Anterior cingulate cortex (tissue), 58 donors: ENCODE results near the gene RAMP1.

Experiments
- DNase-seq, 58 donors: peaks; one replicate each; lab custom pipeline; 2025; lab: John Stamatoyannopoulos, UW

The RAMP1 gene

GRCh38 chr2:237912271-237913192, 53.1 kb downstream of the RAMP1 start:
- no peak for DNase-seq

GRCh38 chr2:237913193-237913917, 53.9 kb downstream of the RAMP1 start:
- no peak for DNase-seq

- DNase-seq: no peak
These were observed 56.2 kb downstream of the RAMP1 start for GRCh38 chr2:237915576-237915975.

GRCh38 chr2:237916296-237916695, 56.9 kb downstream of the RAMP1 start:
- no peak for DNase-seq

- DNase-seq: no peak
These were observed 58.4 kb downstream of the RAMP1 start for GRCh38 chr2:237917696-237918374.

- peak in 2 of 58 donors; percentile 9 to 19 for DNase-seq
These were observed 60.2 kb downstream of the RAMP1 start for GRCh38 chr2:237919593-237919992.

GRCh38 chr2:237920673-237921072, 61.2 kb downstream of the RAMP1 start:
- DNase-seq: no peak

GRCh38 chr2:237921967-237922492, 62.6 kb downstream of the RAMP1 start:
- no peak for DNase-seq

- no peak for DNase-seq
These were observed 63.4 kb downstream of the RAMP1 start for GRCh38 chr2:237922641-237923361.

- DNase-seq: peak in 10 of 58 donors; percentile 11 to 36 (median 25)
These were observed 64.2 kb downstream of the RAMP1 start for GRCh38 chr2:237923481-237924163.

- no peak for DNase-seq
These were observed 64.7 kb downstream of the RAMP1 start for GRCh38 chr2:237924164-237924534.

GRCh38 chr2:237927135-237927534, 67.7 kb downstream of the RAMP1 start:
- DNase-seq: peak in 2 of 58 donors; percentile 9 to 18

- DNase-seq: no peak
These were observed 68.6 kb downstream of the RAMP1 start for GRCh38 chr2:237927986-237928385.

- no peak for DNase-seq
These were observed 70.6 kb downstream of the RAMP1 start for GRCh38 chr2:237929979-237930378.

- peak in 9 of 58 donors; percentile 8 to 60 (median 23) for DNase-seq
These were observed 71.8 kb downstream of the RAMP1 start for GRCh38 chr2:237931205-237931721.

- no peak for DNase-seq
These were observed 73.3 kb downstream of the RAMP1 start for GRCh38 chr2:237932731-237933131.

GRCh38 chr2:237934186-237934585, 74.8 kb downstream of the RAMP1 start:
- no peak for DNase-seq

GRCh38 chr2:237935740-237936452, 76.5 kb downstream of the RAMP1 start:
- no peak for DNase-seq

- DNase-seq: no peak
These were observed 79.8 kb downstream of the RAMP1 start for GRCh38 chr2:237939251-237939650.
